ENCODE measurements around the gene ANKS1B.

The ANKS1B gene

DNA sequence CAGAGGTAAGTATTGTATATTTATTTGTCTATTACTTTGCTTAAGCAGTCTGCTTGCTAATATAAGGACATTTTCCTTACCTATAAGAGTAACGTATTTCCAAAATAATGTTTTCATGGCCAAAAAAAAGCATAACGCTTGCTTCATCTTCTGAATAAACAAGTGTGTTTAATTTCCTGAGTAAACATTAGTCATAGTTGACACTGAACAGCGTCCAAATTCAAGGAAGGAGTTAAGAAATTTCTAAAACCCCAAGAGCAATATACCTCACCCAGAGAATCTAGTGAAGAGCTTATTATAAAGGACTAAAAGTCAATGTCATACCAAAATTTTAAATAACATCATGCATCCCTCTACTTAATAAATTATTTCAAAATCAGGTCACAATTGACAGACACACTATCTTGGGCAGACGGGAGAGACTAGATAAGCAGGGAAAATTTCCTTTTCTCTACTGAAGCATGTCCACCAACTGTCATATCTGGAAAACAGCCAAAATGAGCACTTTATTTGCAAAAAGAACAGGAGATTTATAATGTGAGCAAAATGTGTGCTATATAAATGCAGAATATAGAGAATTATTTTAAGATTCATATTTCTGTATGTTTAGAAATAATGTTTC, 25.1 kb downstream of the ANKS1B start:
- DNase-seq: peak; percentile 56

DNA sequence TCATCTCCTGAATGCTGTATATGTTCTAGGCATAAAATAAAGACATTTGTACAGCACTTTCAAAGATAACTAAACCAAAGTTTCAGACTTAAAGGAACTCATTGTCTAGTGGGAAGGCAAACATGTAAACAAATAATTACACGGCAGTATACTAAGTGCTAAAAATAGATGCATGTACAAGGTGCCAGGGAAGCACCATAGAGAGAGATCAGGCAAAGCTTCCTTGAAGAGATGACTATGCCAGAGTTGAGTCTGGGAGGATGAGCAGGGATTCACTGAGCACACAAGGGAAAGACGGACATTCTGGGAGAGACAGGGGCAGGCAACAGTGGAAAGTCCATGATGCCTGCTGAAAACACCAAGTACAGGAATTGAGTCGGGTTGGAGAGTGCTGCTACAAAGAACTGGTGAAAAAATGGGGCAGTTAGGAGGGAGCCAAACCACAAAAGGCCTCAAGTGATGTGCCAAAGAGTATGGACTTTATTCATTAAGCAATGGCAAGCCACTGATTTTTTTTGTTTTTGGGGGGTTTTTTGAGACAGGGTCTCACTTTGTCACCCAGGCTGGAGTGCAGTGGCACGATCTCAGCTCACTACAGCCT, 26.8 kb downstream of the ANKS1B start:
- no peak for DNase-seq

GRCh38 chr12:99954724-99955123, 30.0 kb downstream of the ANKS1B start:
- no peak for DNase-seq

DNA sequence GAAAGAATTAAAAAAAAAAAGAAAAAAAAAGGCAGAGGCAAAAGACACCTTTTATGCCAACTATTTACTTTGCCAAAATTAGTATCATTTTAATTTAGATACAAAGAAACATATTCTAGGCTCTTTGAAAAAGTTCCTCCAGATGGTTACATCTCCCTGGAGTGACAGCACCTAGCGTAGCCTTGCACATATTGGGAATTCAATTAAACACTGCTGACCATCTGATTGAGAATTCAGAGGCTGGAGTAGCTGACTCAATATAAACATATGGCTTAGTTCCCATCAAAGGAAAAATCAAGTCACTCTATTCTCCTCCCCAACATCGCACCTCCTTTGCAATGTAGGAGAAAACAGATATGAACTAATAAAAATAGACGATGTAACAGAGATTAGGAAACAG, 36.4 kb downstream of the ANKS1B start:
- DNase-seq: no peak

- DNase-seq: no peak
Measured at GRCh38 chr12:99946131-99946530, 38.6 kb downstream of the ANKS1B start.

DNA sequence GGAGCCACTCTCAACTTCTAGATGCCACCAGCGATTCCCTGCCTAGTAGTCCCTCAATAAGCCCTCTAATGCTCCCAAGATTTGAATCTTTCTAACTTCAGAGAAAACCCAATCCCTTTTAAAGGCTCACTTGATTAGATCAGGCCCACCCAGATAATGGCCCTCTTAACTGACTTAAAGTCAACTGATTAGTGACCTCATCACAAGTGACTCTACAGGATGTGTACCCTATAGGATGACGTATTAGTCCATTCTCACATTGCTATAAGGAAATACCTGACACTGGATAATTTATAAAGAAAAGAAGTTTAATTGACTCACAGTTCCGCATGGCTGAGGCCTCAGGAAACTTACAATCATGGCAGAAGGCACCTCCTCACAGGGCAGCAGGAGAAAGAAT, 49.1 kb downstream of the ANKS1B start:
- DNase-seq: no peak

DNA sequence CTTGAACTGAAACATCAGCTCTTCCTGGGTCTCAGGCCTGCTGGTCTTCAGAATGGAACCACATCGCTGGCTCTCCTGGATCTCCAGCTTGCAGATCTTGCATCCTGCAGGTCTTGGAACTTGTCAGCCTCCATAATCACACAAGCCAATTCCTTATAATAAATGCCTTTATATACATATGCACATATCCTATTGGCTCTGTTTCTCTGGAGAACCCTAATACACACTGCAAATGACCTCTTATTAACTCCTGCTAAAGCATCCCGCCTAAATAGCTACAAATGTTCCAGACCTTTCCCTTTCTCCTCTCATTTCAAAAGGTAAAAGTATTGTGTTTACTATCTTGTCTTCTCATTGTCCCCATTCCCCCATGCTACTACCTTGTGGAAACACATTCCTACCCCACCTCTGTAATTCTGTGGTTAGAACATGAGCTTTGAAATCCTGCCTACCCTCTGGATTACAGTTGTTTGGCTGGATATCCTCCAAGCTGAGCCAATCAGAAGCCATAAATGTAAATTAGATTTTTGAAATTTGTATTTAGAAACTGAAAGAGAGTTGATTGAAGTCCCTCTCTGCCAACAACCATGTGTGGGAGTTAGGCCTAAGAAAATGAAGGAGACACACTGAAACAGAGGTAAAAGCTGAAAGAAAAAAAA, 58.1 kb downstream of the ANKS1B start:
- DNase-seq: no peak

DNA sequence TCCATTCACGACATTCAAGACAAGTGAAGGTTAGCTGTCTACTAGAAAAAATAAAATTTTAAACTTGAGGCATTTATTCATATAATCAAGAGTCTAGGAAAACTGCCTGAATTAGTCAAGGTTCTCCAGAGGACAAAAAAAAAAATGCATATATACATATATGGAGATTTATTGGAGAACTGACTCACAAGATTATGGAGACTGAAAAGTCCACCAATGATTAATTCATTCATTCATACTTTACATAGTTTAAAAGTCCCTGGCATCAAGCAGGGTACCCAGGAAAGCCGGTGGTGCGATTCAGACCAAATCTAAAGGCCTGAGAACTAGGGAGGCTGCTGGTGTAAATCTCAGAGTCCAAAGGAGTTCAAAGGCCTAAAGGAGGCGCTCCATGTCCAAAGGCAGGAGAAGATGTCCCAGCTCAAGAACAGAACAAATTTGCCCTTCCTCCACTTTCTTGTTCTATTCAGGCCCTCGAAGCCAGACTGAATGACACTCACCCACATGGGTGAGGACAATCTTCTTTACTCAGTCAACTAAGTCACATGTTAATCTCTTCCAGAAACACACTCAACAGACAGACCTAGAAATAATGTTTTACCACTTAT, 64.3 kb downstream of the ANKS1B start:
- DNase-seq: no peak

DNA sequence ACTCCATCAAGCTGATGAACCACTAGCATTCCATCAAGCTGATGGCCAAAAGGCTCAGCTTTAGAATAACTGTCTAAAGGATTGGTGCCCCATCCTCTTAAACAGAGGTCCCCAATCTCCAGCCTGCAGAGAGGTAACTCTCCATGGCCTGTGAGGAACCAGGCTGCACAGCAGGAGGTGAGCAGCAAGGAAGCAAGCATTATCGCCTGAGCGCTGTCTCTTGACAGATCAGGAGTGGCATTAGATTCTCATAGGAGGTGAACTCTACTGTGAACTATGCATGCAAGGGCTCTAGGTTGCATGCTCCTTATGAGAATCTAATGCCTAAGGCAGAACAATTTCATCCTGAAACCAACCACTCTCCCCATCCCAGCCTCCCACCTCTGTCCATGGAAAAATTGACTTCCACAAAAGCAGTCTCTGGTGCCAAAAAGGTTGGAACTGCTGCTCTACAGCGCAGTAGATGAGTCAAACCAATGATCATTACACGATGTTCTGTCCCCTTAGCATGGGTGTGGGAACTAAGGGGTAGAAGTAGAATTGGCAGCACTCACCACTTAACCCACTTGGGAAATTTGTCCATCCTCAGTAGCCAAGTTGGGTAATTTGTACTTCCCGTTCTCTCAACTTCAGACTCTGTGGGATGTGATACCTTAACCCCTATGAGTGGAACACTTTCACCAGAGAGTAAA, 66.9 kb downstream of the ANKS1B start:
- no peak for DNase-seq

DNA sequence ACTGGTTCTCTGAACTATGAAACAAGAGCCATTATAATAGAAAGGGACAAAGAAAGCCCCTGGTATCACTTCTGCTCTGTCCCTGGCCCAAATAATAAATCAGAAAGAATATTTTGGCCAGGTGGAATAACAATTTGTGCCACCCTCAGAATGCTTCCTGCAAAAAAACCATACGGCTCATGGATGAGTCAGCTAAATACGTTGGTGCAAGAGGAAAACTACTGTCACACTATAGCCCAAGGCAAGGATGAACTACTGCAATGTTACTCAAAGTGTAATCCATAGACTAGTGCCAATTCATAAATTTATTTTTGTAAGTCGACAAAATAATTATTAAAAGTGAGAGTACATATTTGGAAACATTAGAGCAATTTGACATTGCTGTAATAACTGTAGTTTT, 68.2 kb downstream of the ANKS1B start:
- DNase-seq: no peak

- DNase-seq: no peak
Measured at GRCh38 chr12:99915251-99916082, 69.3 kb downstream of the ANKS1B start.

GRCh38 chr12:99914206-99914605, 70.5 kb downstream of the ANKS1B start:
- DNase-seq: no peak

- DNase-seq: no peak
Measured at GRCh38 chr12:99911967-99912366, 72.8 kb downstream of the ANKS1B start.

DNA sequence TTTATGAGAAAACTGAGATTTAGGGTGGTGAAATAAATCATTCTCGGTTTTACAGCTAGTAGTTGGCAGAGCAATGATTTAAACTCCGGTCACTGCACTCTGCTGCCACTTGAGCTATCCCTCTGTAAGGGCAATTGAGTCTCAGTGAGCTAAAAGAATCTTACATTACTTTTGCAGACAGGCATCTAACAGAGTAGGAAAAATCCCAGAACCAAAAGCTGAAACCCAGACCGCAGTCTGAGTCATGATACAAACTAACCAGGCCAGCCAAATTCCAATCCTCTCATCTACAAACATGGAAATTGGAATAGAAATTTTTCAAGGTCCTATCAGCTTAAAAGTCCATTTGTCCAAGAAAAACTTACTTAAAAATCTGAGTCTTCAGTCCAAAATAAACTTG, 73.7 kb downstream of the ANKS1B start:
- DNase-seq: no peak

DNA sequence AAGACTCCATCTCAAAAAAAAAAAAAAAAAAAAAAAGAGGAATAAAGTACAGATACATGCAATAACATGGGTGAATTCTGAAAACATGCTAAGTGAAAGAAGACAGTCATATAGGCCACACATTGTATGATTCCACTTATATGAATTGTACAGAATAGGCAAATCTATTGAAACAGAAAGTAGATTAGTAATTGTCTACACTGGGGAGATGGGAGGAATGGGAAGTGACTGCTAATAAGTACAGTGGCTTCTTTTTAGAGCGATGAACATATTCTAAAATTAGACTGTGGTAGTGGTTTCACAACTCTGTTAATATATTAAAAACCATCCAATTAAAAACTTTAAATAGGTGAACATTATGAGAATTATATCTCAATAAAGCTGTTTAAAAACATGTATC, 74.4 kb downstream of the ANKS1B start:
- DNase-seq: no peak

DNA sequence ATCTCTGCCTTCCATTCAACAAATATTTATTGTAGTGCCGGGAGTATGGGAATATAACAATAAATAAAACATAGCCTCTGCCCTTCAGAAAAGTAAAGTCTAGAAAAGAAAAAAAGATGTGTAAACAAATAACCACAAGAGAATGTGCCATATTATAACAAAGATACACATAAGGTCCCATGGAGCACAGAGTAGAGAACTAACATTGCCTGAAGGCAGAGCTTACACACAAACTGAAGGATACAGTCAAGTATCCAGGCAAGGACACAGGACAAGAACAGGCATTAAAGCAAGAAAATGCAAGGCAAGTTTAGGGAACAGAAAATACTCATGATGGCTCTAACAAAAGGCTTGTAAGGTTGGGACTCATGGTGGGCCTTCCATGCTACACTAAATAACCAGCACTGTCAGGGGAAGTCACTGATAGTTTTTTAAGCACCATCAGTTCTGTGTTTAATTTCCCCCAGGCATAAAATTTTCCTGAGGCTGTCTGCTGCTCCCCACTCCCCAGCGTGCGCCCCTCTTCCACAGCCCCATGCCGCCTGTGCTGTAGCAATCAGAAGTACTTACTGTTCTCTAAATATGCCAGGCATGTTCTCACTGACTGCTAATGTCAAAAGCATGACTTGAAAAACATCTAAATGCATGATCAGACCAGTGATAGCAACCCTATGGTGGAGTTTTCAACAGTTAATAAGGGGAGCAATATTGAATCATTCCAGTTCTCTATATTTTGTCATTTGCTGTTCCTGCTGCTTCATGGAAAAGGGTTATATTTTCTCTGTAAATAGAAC, 77.8 kb downstream of the ANKS1B start:
- DNase-seq: no peak

DNA sequence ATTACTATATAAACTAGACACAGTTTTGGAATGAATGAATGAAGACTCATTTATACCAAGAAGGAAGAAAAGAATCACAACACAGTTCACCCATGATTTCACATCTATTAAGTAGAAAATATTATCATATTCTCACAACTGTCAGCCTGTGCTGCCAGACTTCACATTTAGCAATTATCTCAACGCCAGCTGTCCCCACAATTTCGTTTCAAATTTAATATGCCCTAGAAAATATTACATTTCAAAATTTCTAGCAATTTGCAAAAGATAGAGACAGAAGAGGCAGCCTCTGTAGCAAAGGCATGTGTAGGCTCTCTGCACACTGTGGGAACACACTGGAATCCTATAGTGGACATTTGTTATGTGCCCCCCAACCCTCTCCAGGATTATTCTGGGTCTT, 83.6 kb downstream of the ANKS1B start:
- no peak for DNase-seq

DNA sequence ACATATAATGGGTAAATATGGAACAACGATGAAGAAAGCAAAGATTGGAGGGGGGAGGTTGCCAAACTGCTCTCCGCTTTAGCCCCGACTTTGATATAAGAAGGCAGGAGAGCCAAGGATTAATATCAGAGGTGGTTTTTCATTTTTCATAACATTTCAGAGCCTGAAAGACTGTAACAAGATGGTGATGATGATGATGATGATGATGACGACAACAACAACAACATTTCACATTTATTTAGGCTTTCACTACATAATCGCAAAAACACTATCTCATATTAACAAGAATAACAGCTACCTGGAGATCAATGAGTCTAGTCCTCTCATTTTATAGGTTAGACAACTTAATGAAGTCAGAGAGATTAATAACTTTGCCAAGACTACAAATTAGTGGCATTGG, 86.1 kb downstream of the ANKS1B start:
- DNase-seq: no peak

GRCh38 chr12:99879439-99879838, 105.3 kb downstream of the ANKS1B start:
- no peak for DNase-seq

GRCh38 chr12:99875081-99875480, 109.7 kb downstream of the ANKS1B start:
- DNase-seq: no peak

- no peak for DNase-seq
Measured at GRCh38 chr12:99870085-99870484, 114.7 kb downstream of the ANKS1B start.

DNA sequence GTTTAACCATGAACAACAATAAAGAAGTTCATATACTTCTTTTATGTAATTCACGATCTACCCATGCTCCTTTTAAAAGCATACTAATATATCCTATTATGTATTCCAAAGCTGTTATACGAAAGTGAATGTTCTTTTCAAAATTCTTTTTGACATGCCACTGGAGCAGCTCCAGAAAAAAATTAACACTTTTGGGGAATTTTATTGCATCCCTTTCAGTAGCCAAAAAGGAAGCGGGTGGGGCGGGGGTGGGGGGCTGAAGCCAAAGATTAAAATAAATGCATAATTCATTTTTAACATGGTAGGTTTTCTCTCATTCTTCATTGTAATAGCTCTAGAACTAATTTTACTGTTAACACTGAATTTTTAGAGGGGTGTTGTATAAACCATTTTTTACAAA, 123.0 kb downstream of the ANKS1B start:
- DNase-seq: no peak
